ENCODE data around the gene RAB27A. TPM values are rescaled to one million over a fixed set of nuclear protein-coding genes. Genes with fewer than 3 reads are reported as not detected.
A peak's percentile ranks its signal among the peaks of the same experiment; 100 is the strongest.
"Not testable (repeated sequence)": the region's sequence is repeated elsewhere in the genome, so short reads cannot be mapped to it uniquely, and the experiment has no call there.

The RAB27A gene
- total RNA-seq, 1 donor, result 6.2 TPM

DNA sequence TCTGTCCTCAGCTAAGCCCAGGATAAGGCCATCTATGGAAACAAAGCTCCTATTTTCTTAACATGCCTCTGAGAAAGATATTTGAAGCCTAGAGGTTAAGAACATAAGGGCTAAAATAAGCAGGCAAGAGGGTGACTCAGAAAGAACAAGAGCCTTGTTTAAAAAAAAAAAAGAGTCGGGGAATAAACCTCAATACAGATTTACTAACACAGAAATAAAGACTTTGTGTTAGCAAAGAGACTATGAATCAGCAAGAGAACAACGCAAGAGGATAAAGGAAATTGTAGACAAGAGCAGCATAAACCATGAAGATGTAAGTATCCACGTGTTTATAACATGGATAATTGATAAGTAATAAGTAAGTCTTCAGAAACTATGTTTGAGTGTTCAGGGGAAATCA, 36.0 kb downstream of the RAB27A start:
- DNase-seq (ENCODE audit: low read depth in 2 of 3, low spot score in 2 of 3), result peak in 1 of 3 donors; percentile 16

DNA sequence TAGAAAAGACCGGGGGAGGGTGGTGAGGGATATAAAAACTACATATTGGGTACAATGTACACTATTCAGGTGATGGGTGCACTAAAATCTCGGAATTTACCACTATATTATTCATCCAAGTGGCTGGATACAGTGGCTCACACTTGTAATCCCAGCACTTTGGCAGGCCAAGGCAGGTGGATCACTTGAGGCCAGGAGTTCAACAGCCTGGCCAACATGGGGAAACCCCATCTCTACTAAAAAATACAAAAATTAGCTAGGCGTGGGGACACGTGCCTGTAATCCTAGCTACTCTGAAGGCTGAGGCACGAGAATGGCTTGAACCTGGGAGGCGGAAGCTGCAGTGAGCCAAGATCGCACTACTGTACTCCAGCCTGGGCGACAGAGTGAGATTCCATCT, 37.4 kb downstream of the RAB27A start:
- DNase-seq (ENCODE audit: low read depth in 2 of 3, low spot score in 2 of 3), result not testable (repeated sequence)

DNA sequence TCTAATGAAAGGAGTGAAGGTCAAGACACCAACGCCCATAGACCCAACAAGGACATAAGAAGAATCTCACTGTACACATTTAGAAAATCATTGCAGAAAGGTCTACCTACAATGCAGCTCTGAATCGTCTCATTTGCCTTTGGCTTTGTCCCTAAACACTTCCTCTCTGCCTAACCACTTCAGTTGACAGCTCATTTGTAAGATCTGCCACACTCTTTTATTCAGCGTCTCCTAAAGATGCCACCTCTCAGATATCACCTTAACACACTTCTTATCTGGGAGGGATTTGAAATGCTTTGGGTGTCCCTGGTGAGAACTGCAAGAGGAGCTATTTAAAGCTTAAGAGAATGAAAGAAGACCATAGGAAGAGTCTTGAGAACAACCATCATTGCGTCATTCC, 38.7 kb downstream of the RAB27A start:
- peak in 1 of 3 donors; percentile 25 for DNase-seq (ENCODE audit: low read depth in 2 of 3, low spot score in 2 of 3)

DNA sequence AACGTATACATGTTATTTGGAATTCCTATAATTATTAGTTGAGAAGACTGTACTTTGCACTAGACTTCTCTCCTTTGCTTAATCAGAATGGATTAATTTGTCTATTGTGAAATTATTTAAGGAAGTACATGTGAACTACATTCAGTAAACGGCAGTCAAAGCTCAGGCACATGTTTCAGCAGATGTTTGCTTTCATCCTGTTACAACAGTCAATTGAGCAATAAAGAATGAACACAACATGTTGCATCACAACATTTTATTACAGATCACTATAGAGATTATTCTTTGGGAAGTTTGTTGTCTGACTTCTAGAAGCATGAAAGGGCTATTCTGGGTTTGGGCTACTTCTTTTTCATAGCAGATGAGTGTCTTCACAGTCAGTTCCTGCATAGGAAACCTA, 39.2 kb downstream of the RAB27A start:
- peak in 2 of 3 donors; percentile 37 to 80 for DNase-seq (ENCODE audit: low read depth in 2 of 3, low spot score in 2 of 3)

DNA sequence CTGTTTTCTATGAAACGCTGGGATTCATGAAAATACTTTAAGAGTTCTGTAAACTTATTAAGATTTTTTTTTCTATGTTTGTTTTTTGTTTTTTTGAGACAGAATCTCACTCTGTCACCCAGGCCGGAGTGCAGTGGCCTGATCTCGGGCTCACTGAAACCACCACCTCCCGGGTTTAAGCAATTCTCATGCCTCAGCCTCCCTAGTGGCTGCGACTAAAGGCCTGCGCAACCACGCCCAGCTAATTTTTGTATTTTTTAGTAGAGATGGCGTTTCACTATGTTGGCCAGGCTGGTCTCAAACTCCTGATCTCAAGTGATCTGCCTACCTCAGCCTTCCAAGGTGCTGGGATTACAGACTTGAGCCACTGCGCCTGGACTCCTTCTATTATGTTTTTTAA, 39.7 kb downstream of the RAB27A start:
- DNase-seq (ENCODE audit: low read depth in 2 of 3, low spot score in 2 of 3), result not testable (repeated sequence)

DNA sequence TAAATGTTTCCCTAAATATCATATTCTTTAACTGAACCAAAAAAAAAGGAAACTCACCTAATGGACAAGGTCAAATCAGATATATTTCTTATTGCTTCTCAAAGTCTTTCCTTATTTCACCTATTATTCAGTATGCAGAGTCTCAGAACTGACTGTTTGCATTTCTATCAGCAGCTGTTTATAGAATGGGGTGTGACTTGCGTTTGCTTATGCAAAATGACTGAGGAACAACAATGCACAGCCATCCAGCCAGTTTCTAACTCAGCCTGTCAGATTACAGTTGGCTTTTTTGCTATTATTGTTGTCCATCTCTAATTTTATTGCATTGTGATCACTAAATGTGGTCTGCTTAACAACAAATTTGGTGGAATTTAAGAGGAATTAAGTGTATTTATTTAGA, 40.7 kb downstream of the RAB27A start:
- DNase-seq (ENCODE audit: low read depth in 2 of 3, low spot score in 2 of 3), result no peak

DNA sequence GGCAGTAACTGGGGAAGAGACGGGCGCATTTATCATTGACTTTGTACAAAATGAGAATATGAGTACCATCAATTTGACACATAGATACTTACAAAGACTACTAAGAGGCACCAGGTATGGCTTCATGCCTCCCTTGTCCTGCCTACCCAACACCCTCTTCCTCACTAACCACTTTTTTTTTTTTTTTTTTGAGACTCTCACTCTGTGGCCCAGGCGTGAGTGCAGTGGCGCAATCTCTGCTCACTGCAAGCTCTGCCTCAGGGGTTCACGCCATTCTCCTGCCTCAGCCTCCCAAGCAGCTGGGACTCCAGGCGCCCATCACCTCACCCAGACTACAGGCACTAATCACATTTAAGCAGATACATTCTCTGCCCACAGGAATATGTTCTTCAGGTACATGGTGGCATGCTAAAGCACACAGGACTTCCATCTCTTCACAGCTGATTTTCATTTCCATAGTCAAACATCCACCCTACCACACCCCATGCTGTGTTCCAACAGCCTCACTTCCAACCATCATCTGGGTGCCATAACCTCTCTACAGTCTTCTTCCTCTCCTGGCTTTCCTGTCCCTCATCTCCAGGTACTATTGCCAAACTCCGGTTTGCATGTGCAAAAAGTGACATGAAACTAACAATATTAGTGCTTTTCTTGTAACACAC, 41.7 kb downstream of the RAB27A start:
- DNase-seq (ENCODE audit: low read depth in 2 of 3, low spot score in 2 of 3), result no peak

DNA sequence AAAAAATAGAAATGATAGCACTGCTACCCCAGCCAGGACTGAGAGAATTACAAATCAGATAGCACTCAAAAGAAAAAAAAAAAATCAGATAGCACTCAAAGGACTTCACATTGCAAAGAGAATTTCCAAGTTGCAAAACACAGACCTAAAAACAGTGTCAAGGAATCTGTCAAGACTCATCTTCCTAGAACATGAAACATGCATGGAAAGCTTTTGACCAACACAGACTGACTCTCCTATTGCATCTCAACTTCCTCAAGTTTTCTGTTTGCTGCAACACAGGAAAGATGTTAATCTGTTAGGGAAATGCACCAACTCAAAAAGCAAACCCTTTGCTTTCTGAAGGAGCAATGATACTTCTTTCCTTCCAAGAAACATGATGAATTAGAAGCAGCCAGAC, 42.3 kb downstream of the RAB27A start:
- no peak for DNase-seq (ENCODE audit: low read depth in 2 of 3, low spot score in 2 of 3)

DNA sequence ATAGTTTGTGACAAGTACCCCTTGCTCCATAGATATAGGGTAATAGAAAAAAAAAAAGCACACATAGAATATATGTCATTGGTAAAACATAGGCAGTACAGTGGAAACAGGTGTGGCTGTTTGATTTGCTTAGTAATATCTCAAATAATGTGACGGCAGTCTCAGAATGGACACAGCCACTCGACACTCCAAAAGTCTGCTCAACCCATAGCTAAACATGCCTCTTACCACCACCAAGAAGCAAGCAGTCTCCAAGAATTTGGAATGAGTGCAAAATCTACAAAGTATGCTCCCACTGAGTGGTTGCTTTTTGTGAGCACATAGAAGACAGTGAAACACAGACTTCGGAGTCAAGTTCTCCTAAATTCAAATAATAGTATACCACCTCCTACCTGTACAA, 43.0 kb downstream of the RAB27A start:
- DNase-seq (ENCODE audit: low read depth in 2 of 3, low spot score in 2 of 3), result no peak

DNA sequence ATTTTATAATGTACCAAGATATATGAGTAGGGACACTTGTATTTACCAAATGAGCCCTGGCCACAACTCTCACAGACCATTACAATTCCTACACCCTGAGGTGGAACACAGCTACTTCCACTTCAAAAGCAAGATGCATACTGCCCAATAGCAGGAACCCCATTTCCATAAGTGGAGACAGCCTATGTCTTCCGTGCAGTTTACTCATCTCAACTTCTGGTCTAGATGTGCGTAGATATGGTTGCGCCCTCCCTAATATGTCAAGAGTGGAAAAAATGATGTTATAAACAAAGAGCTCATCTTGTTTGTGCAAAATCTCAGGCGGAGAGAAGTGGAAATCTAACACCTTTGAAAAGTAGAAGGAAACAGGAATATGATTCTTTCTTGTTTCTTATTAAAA, 44.6 kb downstream of the RAB27A start:
- no peak for DNase-seq (ENCODE audit: low read depth in 2 of 3, low spot score in 2 of 3)

DNA sequence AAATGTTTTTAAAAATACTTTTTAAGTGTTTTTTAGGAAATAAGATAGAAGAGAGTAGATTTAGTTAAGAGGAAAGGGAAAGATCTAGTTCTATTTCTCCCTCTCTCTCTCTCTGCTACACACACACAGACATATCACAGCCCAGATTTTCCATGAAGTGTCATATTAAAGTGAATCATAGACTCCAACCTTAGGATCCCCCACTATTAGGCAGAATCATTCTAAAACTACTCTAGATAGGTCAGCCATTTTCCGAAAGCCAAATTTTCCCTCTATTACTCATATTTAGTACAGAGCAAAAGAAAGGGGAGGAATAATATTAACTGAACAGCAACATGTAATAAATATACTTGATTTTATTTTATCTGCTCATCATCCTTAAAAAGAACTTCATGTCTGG, 47.7 kb downstream of the RAB27A start:
- no peak for DNase-seq (ENCODE audit: low read depth in 2 of 3, low spot score in 2 of 3)

DNA sequence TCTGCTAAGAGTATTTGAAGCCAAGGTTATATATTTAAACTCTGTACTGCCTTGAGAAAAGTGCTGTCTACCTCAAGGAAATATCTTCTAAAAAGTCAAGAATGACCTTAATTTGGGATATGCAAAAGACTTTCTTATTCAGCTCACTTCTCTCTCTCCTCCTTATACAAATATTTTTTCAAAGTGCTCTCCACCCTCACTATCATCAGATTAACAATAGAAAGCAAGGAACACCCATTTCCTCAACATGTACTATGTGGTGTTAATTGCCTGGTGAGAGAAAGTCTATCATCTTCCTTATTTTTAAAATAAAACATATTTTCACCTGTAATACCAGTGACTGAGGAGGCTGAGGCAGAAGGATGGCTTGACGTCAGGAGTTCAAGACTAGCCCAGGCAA, 48.4 kb downstream of the RAB27A start:
- DNase-seq (ENCODE audit: low read depth in 2 of 3, low spot score in 2 of 3), result no peak

DNA sequence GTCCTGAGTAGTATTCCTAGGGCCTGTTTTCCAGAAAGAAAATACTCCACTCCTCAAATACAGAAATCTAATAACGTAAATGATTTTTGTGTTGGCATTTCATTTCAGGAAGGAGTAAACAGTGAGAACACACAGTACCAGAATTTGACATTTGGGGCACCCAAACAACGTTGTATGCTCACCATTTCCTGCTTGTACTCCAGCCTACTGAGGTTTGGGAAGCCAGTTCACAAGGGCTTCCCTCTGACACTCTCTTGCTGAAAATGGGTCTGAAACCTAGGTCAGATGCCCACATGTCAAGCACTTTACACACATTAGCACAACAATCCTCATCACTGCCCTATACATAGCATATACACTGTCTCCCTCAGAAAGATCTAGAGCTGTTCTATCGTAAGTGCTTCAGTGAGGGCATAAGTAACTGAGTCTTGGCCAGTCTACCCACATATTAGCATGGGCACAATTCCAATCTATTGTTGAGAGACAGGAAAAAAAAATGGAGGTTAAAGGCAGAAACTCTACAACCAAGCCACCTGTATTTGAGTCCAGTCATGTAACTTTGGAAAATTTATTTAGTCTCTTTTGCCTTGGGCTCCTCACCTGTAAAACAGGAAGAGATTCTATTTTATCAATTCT, 49.4 kb downstream of the RAB27A start:
- no peak for DNase-seq (ENCODE audit: low read depth in 2 of 3, low spot score in 2 of 3)

DNA sequence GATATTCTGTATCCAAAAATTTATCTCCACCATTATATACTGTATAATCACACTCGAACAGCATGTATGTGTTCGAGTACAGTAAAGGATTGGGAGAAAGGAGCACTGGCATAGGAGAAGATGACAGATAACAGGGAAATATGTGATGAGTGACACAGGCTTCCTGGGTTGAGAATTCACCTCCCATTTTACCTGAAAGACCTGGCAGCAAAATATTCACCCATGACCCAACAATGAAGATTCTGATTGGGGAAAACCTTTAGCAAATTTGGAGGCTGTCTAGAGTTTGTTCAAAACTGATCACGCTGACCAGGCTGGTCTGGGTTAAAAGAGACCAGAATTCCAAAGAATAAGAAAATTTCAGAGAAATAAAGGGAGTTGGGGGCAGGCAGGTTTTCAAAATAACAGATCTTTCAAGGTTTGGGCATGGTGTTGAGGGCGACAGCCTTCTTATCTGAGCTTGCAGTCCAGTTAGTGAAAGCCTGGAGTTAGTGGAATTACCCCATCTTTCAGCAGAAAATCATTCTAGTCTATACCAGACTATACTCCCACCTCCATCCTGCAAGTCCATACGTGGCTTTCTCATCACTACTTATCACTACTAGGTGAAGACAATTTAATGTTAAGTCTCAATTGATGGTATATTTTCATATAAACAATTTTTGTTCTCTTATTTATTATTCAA, 50.0 kb downstream of the RAB27A start:
- DNase-seq (ENCODE audit: low read depth in 2 of 3, low spot score in 2 of 3), result no peak

DNA sequence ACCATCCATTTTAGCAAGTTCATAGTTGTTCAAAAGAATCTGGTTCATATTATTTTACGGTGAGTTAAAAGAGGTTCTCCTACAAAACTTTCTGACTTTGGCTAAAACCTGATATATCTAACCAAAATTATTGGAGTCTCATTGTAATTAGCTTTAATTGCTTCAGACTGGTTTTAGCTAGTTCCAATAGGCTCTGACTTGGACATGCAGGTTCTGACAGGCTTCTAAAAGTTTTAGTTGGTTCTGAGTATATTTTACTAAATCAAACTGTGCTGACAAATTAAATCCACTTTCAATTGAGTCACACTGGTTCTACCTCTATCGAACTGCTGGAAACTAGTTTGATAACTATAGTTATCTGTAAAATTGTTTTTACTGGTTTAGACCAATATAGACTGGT, 50.7 kb downstream of the RAB27A start:
- no peak for DNase-seq (ENCODE audit: low read depth in 2 of 3, low spot score in 2 of 3)

DNA sequence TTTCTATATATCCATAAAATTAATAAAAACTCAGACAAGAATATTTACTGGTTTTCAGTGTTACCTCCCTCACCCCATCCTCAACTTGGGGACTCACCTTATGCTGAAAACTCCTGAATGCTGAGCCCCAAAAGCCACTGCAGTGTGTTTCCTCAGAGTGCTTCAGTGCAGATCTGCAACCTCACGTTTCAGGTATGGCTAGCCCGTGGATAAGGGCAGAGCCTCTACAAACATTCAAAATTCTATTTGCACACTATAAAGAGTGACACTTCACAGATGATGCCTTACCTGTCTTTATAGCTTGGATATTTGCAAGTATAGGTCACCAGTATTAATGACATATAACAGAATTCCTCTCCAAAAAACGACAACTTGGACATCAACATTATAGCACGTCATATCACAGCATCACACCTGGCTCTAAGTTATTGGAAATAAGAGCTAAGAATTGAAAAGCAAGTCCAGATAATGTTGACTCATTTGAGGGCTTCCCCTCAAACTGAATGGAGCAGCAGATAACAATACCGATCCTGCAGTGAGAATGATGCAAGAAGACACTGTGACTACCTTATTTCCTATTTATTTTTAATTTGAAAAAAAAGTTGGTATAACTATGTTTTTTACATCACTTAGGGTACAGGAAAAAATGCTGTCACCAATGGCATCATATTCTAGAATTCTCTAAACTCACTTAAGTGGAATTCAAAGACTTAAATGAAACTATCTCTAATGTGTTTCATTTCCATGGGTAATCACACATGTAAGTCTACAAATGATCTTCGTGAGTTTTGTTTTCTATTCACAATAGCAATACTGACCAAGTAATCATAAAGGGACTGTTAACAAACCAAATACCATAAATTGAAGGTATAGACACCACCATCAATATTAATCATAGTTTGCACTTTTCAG, 52.1 kb downstream of the RAB27A start:
- no peak for DNase-seq (ENCODE audit: low read depth in 2 of 3, low spot score in 2 of 3)

DNA sequence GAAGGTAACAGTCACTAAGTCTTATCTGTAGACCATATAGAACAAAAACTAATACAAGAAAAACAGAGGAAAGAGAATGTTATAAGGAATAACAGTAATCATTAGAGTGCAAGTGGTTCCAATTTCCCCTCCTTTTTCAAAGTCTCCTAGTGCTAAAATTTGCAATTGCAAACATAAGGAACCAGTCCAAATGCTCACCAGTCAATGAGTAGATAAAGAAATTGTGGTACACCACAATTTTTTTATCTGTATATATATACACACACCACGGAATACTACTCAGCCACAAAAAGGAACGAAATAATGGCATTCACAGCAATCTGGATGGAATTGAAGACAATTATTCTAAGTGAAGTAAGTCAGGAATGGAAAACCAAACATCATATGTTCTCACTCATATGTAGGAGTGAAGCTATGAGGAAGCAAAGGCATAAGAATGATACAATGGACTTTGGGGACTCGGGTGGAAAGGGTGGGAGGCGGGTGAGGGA, 54.0 kb downstream of the RAB27A start:
- DNase-seq (ENCODE audit: low read depth in 2 of 3, low spot score in 2 of 3), result no peak

DNA sequence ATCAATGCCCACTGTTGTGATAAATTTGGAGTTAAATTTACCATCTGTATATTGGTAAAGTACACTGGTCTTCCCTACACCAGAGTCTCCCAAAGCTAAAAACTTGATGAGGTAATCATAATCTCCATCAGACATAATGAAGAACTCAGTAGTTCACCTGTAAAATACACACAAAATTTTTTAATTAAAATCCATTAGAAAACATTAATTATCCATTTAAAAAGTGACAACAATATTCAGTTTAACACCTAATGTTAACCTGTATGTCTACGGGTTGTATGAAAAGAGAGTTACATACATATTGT, 54.9 kb downstream of the RAB27A start:
- DNase-seq (ENCODE audit: low read depth in 2 of 3, low spot score in 2 of 3), result no peak

DNA sequence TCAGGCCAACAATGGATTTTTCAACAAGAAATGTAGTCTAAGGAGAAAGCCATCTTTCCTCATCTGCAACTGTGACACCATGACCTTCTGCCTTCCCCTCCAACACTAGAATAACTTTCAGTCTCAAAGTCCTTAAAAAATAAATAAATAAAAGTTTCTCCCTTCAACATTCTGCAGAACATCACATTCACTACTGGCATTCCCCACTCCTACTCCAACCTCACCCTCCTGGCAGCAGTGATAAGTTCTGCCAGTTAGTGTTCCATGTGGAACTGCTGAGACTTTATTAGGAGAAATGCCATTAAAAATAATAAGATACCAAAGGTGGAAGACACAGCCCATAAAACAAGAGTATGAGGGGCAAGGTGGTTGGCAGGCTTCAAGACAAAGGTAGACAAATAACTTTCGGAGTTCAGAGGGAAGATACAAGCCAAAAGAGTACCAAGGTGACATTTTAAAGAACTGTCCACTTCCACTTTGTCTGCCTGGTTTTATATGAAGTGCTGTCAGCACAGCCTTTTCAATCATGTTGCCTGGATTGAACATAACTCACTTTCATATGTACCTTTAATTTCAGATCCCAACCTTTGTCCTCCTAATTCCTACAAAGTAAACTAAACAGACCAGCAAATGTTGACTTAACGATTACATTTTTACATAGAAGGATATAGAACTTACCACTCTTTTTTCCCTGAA, 55.4 kb downstream of the RAB27A start:
- no peak for DNase-seq (ENCODE audit: low read depth in 2 of 3, low spot score in 2 of 3)

DNA sequence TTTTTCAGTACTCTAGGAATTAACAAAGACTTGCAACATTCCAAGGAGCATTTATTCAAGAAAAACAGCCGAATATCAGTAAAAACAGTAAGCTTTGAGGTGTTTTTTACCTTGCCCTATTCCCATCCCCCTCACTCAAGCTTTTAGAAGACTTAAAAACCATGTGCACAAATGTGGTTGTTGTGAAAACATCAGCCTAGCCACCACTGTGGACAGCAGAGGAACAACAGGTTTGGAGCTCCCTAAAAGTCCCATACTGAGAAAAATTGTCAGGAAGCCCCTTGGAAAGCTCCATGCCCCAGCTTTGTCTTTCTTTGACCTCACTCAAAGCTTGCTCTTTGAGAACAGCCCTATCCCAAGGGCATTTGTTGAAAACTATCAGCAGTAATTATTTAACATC, 58.2 kb downstream of the RAB27A start:
- DNase-seq (ENCODE audit: low read depth in 2 of 3, low spot score in 2 of 3), result no peak

DNA sequence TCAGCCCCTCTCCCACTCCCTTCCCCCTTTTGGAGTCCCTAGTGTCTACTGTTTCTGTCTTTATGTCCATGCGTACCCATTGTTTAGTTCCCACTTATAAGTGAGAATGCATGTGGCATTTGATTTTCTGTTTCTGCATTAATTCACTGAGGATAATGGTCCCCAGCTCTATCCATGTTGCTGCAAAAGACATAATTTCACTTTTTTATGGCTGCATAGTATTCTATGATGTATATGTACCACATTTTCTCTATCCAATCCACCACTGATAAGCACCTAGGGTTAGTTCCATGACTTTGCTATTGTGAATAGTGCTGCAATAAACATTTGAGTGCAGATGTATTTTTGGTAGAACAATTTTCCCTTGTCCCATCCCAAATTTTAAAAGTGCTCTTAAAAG, 58.7 kb downstream of the RAB27A start:
- DNase-seq (ENCODE audit: low read depth in 2 of 3, low spot score in 2 of 3), result no peak

Data from hematopoietic multipotent progenitor cell (in vitro differentiated cells).